Measurements from ENCODE around the gene FUCA1.

DNA sequence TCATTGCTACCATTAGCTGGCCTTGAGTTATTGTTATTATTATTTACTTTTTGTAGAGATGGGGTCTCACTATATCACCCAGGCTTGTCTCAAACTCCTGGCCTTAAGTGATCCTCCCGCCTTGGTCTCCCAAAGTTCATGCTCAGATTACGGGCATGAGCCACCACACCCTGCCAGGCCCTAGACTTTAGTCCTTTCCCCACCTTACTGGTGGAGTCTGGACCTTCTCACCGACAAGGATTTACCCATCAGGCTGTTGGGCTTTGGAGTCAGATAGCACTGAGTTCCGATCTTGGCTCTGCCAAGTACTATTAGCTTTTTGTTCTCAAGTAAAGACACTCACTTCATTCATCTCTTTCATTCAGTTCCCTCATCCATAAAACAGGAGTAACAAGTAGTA is 27.9 kb upstream of the FUCA1 start:
- TF ChIP-seq EZH2 (IDR thresholded peaks at IDR 0.05; ENCODE audit: low read depth), result no peak
- TF ChIP-seq, protein P1, sequence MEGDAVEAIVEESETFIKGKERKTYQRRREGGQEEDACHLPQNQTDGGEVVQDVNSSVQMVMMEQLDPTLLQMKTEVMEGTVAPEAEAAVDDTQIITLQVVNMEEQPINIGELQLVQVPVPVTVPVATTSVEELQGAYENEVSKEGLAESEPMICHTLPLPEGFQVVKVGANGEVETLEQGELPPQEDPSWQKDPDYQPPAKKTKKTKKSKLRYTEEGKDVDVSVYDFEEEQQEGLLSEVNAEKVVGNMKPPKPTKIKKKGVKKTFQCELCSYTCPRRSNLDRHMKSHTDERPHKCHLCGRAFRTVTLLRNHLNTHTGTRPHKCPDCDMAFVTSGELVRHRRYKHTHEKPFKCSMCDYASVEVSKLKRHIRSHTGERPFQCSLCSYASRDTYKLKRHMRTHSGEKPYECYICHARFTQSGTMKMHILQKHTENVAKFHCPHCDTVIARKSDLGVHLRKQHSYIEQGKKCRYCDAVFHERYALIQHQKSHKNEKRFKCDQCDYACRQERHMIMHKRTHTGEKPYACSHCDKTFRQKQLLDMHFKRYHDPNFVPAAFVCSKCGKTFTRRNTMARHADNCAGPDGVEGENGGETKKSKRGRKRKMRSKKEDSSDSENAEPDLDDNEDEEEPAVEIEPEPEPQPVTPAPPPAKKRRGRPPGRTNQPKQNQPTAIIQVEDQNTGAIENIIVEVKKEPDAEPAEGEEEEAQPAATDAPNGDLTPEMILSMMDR (conservative IDR thresholded peaks at IDR 0.05), result no peak

Data from PC-9 (cell line).